ENCODE results near the gene ANKS4B.
"Not testable (repeated sequence)": the region's sequence is repeated elsewhere in the genome, so short reads cannot be mapped to it uniquely, and the experiment has no call there.

The ANKS4B gene

GRCh38 chr16:21285314-21285713, 51.8 kb downstream of the ANKS4B start:
- TF ChIP-seq CREB5 (CRISPR knock-in tag; IDR thresholded peaks at IDR 0.05; ENCODE audit: low read depth) (no peak), ISL1 (CRISPR knock-in tag; IDR thresholded peaks at IDR 0.05) (peak; percentile 76), ZNF8 (CRISPR knock-in tag; IDR thresholded peaks at IDR 0.05) (no peak)
- no peak for ATAC-seq

- not testable (repeated sequence) for ATAC-seq
These were observed 56.3 kb downstream of the ANKS4B start for GRCh38 chr16:21289789-21290188.

DNA sequence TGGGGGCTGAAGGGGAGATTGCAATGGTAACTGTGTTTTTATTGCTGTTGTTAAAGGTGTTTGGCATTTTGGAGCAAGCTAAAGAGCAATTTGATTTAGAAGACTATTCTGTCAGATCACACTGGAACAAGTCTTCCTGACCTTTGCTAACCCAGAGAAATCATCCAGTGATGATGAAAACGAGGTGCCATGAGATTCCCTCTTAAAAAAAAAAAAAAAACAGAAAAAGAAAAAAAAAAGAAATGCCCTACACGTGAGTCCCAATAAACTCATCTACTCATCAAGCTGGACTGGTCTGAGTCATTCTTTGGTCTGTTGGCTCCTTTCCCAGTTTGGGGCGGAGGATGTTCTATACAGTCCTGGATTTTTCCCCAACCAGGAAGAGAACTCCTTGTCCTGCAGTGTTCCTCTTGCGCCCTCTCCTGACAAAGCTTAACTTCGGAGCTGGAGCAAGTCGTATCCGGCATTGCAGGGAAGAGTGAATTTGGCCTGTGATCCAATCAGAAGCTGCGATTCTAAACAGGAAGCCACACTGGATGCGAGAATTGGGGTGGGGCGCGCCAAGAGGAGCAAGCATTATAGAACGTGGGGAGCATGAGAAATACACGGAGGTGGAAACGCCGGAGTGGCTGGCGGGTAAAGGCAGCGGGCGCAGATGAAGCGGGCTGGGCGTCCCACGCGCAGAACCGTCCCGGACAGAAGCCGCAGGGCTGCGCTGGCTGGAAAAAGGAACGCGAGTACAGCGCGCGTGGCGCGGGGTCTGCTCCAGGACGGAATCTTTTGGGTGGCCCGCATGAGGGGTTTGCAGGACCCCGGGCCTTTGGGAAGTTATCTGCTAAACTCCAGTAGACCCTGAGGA, 67.0 kb downstream of the ANKS4B start:
- no peak for TF ChIP-seq ESRRG (CRISPR knock-in tag; IDR thresholded peaks at IDR 0.05)
- TF ChIP-seq, protein P1, sequence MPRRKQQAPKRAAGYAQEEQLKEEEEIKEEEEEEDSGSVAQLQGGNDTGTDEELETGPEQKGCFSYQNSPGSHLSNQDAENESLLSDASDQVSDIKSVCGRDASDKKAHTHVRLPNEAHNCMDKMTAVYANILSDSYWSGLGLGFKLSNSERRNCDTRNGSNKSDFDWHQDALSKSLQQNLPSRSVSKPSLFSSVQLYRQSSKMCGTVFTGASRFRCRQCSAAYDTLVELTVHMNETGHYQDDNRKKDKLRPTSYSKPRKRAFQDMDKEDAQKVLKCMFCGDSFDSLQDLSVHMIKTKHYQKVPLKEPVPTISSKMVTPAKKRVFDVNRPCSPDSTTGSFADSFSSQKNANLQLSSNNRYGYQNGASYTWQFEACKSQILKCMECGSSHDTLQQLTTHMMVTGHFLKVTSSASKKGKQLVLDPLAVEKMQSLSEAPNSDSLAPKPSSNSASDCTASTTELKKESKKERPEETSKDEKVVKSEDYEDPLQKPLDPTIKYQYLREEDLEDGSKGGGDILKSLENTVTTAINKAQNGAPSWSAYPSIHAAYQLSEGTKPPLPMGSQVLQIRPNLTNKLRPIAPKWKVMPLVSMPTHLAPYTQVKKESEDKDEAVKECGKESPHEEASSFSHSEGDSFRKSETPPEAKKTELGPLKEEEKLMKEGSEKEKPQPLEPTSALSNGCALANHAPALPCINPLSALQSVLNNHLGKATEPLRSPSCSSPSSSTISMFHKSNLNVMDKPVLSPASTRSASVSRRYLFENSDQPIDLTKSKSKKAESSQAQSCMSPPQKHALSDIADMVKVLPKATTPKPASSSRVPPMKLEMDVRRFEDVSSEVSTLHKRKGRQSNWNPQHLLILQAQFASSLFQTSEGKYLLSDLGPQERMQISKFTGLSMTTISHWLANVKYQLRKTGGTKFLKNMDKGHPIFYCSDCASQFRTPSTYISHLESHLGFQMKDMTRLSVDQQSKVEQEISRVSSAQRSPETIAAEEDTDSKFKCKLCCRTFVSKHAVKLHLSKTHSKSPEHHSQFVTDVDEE (CRISPR knock-in tag; IDR thresholded peaks at IDR 0.05): no peak
- TF ChIP-seq OSR1 (CRISPR knock-in tag; IDR thresholded peaks at IDR 0.05): no peak
- no peak for TF ChIP-seq TOX (CRISPR knock-in tag; IDR thresholded peaks at IDR 0.05; ENCODE audit: borderline replicate concordance)
- no peak for TF ChIP-seq ZNF70 (CRISPR knock-in tag; IDR thresholded peaks at IDR 0.05)
- TF ChIP-seq ZNF565 (CRISPR knock-in tag; conservative IDR thresholded peaks at IDR 0.05; ENCODE audit: low read depth): no peak
- TF ChIP-seq ZC3H10 (CRISPR knock-in tag; IDR thresholded peaks at IDR 0.05): no peak
- TF ChIP-seq CREB5 (CRISPR knock-in tag; IDR thresholded peaks at IDR 0.05; ENCODE audit: low read depth): no peak
- TF ChIP-seq, protein P2, sequence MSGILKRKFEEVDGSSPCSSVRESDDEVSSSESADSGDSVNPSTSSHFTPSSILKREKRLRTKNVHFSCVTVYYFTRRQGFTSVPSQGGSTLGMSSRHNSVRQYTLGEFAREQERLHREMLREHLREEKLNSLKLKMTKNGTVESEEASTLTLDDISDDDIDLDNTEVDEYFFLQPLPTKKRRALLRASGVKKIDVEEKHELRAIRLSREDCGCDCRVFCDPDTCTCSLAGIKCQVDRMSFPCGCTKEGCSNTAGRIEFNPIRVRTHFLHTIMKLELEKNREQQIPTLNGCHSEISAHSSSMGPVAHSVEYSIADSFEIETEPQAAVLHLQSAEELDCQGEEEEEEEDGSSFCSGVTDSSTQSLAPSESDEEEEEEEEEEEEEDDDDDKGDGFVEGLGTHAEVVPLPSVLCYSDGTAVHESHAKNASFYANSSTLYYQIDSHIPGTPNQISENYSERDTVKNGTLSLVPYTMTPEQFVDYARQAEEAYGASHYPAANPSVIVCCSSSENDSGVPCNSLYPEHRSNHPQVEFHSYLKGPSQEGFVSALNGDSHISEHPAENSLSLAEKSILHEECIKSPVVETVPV (CRISPR knock-in tag; IDR thresholded peaks at IDR 0.05): no peak
- no peak for TF ChIP-seq PATZ1 (CRISPR knock-in tag; IDR thresholded peaks at IDR 0.05; ENCODE audit: borderline replicate concordance)
- TF ChIP-seq ZNF8 (CRISPR knock-in tag; IDR thresholded peaks at IDR 0.05): no peak
- no peak for TF ChIP-seq CSDC2 (CRISPR knock-in tag; IDR thresholded peaks at IDR 0.05)
- TF ChIP-seq ZFP30 (CRISPR knock-in tag; IDR thresholded peaks at IDR 0.05): no peak
- no peak for TF ChIP-seq RARB (CRISPR knock-in tag; IDR thresholded peaks at IDR 0.05)
- TF ChIP-seq POU6F1 (CRISPR knock-in tag; IDR thresholded peaks at IDR 0.05; ENCODE audit: borderline replicate concordance, low read depth): no peak
- peak; percentile 92 for ATAC-seq

Data from SK-N-SH treated with all-trans-retinoic acid at 6 μM for 48 hours (cell line).